Measurements from ENCODE around the gene ACBD3. TPM values are rescaled to one million over a fixed set of nuclear protein-coding genes. Genes with fewer than 3 reads are reported as not detected.

The ACBD3 gene
- total RNA-seq, 2 donors from 2014 or later, result 44.7 to 59.8 TPM

- no peaks in the 10 kb centered on the region for H3K27me3 ChIP-seq (replicated peaks; ENCODE audit: insufficient read depth)
- DNase-seq (ENCODE audit: low spot score), result peak; percentile 44
Observed at GRCh38 chr1:226109829-226110248, 76.7 kb downstream of the ACBD3 start.

DNA sequence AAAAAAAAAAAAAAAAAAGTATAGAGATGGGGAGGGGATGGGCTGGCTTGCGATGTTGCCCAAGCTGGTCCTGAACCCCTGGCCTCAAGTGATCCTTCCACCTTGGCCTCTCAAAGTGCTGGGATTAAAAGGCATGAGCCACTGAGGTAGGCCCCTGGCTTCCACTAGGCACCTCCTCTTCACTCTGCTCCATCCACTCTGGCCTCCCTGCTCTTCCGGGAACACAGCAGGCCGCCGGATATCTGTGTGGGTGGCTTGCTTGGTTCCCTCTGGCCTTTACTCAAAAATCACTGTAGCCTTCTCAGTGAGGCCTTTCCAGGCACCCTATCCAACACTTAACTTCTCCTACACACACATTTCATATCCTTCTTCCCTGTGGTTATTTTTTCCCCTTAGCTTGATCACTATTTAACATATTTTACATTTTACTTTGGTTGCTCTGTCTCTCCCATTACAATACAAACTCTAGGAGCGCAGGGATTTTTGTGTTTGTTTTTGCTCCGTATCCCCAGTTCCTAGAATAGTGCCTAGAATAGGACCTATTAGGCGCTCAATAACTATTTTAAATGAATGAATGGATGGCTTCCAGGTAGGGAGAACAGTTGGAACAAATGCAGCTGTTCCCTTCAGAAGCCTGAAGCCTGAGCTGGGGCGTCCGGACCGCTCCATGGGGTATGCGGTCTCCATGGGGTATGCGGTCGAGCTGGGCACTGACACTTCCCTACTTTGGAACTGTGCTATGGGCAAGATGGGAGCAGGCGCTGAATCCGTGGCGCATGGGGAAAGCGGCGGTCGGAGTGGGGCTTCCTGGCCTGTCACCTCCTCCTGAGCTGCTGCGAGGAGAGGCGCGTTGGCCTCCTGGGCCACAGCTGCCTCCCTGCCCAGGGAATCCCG lies 77.4 kb downstream of the ACBD3 start:
- Histone ChIP-seq H3K4me3 (peak overlapping the region; percentile 77), H3K27me3 (replicated peaks; ENCODE audit: insufficient read depth) (no peaks in the 10 kb centered on the region), H3K4me1 (ENCODE audit: control insufficient read depth in 1 of 2, low read depth in 2 of 2) (peaks cover 27 to 49% of the 10 kb centered on the region in 2 donors), H3K27ac (peak overlapping the region; percentile 93 to 97), H3K36me3 (no peaks in the 10 kb centered on the region), H3K9me3 (no peaks in the 10 kb centered on the region)
- DNase-seq (ENCODE audit: low spot score) (no peak), ATAC-seq (ENCODE audit: insufficient number of reproducible peaks, low FRiP score, low read depth) (peak; percentile 33)
- TF ChIP-seq, protein P1, sequence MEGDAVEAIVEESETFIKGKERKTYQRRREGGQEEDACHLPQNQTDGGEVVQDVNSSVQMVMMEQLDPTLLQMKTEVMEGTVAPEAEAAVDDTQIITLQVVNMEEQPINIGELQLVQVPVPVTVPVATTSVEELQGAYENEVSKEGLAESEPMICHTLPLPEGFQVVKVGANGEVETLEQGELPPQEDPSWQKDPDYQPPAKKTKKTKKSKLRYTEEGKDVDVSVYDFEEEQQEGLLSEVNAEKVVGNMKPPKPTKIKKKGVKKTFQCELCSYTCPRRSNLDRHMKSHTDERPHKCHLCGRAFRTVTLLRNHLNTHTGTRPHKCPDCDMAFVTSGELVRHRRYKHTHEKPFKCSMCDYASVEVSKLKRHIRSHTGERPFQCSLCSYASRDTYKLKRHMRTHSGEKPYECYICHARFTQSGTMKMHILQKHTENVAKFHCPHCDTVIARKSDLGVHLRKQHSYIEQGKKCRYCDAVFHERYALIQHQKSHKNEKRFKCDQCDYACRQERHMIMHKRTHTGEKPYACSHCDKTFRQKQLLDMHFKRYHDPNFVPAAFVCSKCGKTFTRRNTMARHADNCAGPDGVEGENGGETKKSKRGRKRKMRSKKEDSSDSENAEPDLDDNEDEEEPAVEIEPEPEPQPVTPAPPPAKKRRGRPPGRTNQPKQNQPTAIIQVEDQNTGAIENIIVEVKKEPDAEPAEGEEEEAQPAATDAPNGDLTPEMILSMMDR (IDR thresholded peaks at IDR 0.05), result no peak

More at GRCh38 chr1:226109829-226110248, 76.7 kb downstream of the ACBD3 start:
- TF ChIP-seq, protein P1 (IDR thresholded peaks at IDR 0.05), result no peak
- no peaks in the 10 kb centered on the region for H3K36me3 ChIP-seq
- peak overlapping the region; percentile 77 for H3K4me3 ChIP-seq
- H3K4me1 ChIP-seq (ENCODE audit: control insufficient read depth in 1 of 2, low read depth in 2 of 2), result peaks cover 27 to 49% of the 10 kb centered on the region in 2 donors
- peak; percentile 74 for ATAC-seq (ENCODE audit: insufficient number of reproducible peaks, low FRiP score, low read depth)
- peak overlapping the region; percentile 93 to 97 for H3K27ac ChIP-seq
- H3K9me3 ChIP-seq, result no peaks in the 10 kb centered on the region

DNA sequence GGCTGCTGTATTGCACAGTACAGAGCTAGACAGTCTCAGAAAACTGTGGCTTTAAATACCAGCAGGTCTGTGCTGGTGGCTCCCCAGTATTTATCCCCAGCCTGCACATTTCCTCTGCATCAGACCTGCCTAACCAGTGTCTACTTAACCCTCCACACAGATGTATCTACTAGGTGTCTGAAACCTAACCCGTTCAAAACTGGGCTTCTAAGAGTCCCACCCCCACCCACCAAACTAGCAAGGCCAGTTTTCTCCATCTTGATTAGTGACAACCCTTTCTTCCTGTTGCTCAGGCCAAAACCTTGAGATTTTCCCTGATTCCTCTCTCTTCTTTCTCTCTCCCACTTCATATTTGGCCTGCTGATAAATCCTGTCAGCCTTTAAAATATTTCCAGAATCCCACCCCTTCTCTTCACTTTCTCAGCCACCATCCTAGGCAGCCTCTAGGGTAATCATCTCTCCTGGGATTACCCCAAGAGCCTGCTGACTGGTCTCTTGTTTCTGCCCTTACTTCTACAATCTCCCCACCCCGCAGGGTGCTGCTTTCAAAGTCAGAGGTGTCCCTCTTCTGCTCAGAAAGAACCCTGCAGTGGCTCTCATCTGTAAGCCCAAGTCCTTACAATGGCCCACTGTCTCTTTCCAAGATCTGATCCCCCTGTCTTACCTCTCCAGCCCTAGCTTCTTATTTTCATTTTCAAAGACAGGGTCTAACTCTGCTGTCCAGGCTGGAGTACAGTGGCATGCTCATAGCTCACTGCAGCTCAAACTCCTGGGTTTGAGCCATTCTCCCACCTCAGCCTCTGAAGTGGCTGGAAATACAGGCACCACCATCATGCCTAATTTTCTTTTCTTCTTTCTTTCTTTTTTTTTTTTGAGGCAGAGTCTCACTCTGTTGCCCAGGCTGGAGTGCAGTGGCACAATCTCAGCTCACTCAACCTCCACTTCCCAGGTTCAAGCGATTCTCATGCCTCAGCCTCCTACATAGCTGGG lies 78.8 kb downstream of the ACBD3 start:
- peak overlapping the region; percentile 93 to 97 for H3K27ac ChIP-seq
- DNase-seq (ENCODE audit: low spot score) (no peak), ATAC-seq (ENCODE audit: insufficient number of reproducible peaks, low FRiP score, low read depth) (no peak)
- TF ChIP-seq, protein P1 (IDR thresholded peaks at IDR 0.05), result no peak
- no peaks in the 10 kb centered on the region for H3K9me3 ChIP-seq
- H3K4me1 ChIP-seq (ENCODE audit: control insufficient read depth in 1 of 2, low read depth in 2 of 2), result peaks cover 26 to 38% of the 10 kb centered on the region in 2 donors
- no peak overlapping the region for H3K4me3 ChIP-seq
- no peaks in the 10 kb centered on the region for H3K36me3 ChIP-seq
- no peaks in the 10 kb centered on the region for H3K27me3 ChIP-seq (replicated peaks; ENCODE audit: insufficient read depth)

GRCh38 chr1:226104671-226105121 lies 81.8 kb downstream of the ACBD3 start:
- DNase-seq (ENCODE audit: low spot score) (no peak), ATAC-seq (ENCODE audit: insufficient number of reproducible peaks, low FRiP score, low read depth) (no peak)
- Histone ChIP-seq H3K27ac (no peak overlapping the region), H3K27me3 (replicated peaks; ENCODE audit: insufficient read depth) (no peaks in the 10 kb centered on the region), H3K9me3 (no peaks in the 10 kb centered on the region), H3K36me3 (no peaks in the 10 kb centered on the region), H3K4me3 (no peak overlapping the region), H3K4me1 (ENCODE audit: control insufficient read depth in 1 of 2, low read depth in 2 of 2) (peaks cover 11 to 21% of the 10 kb centered on the region in 2 donors)
- TF ChIP-seq, protein P1 (IDR thresholded peaks at IDR 0.05), result no peak

Data from thoracic aorta (tissue), 2 donors.